RWPE2 (cell line): ENCODE results near the gene OPRM1.

Source experiments
- ATAC-seq: fragments of 200-7000 bp; cut with Tn5 transposase; 3 replicates; pipeline ENCODE4 v1.9.1; 2021; ENCODE audit warnings: low read depth
- DNase-seq: peaks from one replicate; pipeline ENCODE4 v3.0.0-alpha.2; 2020; ENCODE audit warnings: low spot score
- H3K27ac ChIP-seq: fragments of 450-650 bp; 2 replicates; pipeline ENCODE4 v1.5.1; 2017; ENCODE audit warnings: mild to moderate bottlenecking; ENCODE audit not compliant: poor library complexity, severe bottlenecking
- H3K27me3 ChIP-seq: fragments of 250-450 bp; sonication (Bioruptor Pico); 2 replicates; pipeline ENCODE4 v1.5.1; 2021; ENCODE audit warnings: mild to moderate bottlenecking, moderate library complexity; ENCODE audit not compliant: insufficient read depth, poor library complexity, severe bottlenecking
- H3K36me3 ChIP-seq: fragments of 250-450 bp; sonication (Bioruptor Pico); 2 replicates; pipeline ENCODE4 v1.5.1; 2020; ENCODE audit warnings: low read depth, mild to moderate bottlenecking, moderate library complexity
- H3K4me1 ChIP-seq: fragments of 250-450 bp; sonication (Bioruptor Pico); 2 replicates; pipeline ENCODE4 v1.5.1; 2021; ENCODE audit warnings: mild to moderate bottlenecking, moderate library complexity; ENCODE audit not compliant: insufficient read depth, poor library complexity, severe bottlenecking
- H3K4me3 ChIP-seq: fragments of 250-450 bp; sonication (Bioruptor Pico); 2 replicates; pipeline ENCODE4 v1.5.1; 2021; ENCODE audit warnings: mild to moderate bottlenecking, moderate library complexity; ENCODE audit not compliant: severe bottlenecking
- H3K9me3 ChIP-seq: fragments of 250-450 bp; sonication (Bioruptor Pico); 2 replicates; pipeline ENCODE4 v1.5.1; 2021; ENCODE audit warnings: mild to moderate bottlenecking, moderate library complexity; ENCODE audit not compliant: severe bottlenecking
- CTCF ChIP-seq: fragments of 450-650 bp; IDR thresholded peaks from one replicate; pipeline ENCODE4 v1.5.1; 2017; ENCODE audit warnings: mild to moderate bottlenecking, moderate library complexity; ENCODE audit not compliant: poor library complexity, severe bottlenecking

OPRM1 gene

GRCh38 chr6:154154389-154154967, 115.4 kb downstream of the OPRM1 start:
- no peak overlapping the region for H3K27ac ChIP-seq
- no peaks in the 10 kb centered on the region for H3K9me3 ChIP-seq
- H3K4me1 ChIP-seq, result no peaks in the 10 kb centered on the region
- H3K27me3 ChIP-seq, result no peaks in the 10 kb centered on the region
- no peaks in the 10 kb centered on the region for H3K36me3 ChIP-seq
- no peak for DNase-seq
- ATAC-seq, result no peak
- H3K4me3 ChIP-seq, result no peak overlapping the region
- peak; percentile 83 for TF ChIP-seq CTCF

GRCh38 chr6:154156135-154156896, 117.3 kb downstream of the OPRM1 start:
- peak; percentile 77 for TF ChIP-seq CTCF
- no peaks in the 10 kb centered on the region for H3K36me3 ChIP-seq
- no peaks in the 10 kb centered on the region for H3K4me1 ChIP-seq
- H3K27me3 ChIP-seq, result no peaks in the 10 kb centered on the region
- H3K27ac ChIP-seq, result no peak overlapping the region
- ATAC-seq (peak; percentile 86), DNase-seq (no peak)
- H3K9me3 ChIP-seq, result no peaks in the 10 kb centered on the region
- H3K4me3 ChIP-seq, result no peak overlapping the region

DNA sequence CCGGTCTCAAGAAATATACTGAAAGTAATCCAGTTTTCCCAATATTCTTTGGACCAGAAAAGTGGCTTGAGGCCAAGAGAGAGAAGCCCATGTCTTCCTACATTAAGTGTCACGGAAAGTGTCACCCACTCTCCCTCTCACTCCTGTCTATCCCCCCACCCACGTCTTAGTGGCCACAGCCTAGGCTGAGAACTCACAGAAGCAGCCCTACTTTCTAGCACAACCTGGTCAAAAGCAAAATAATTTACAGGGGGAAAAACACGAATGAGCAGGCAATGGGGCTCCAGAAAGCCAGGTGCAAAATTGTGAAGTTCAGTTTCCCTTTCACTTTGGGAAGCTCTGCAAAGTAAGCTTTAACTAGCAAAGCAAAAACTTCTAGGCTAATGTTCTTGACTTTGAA, 118.0 kb downstream of the OPRM1 start:
- Histone ChIP-seq H3K9me3 (no peaks in the 10 kb centered on the region), H3K27ac (no peak overlapping the region), H3K27me3 (no peaks in the 10 kb centered on the region), H3K4me3 (no peak overlapping the region), H3K36me3 (no peaks in the 10 kb centered on the region), H3K4me1 (no peaks in the 10 kb centered on the region)
- no peak for TF ChIP-seq CTCF
- ATAC-seq, result no peak
- no peak for DNase-seq

DNA sequence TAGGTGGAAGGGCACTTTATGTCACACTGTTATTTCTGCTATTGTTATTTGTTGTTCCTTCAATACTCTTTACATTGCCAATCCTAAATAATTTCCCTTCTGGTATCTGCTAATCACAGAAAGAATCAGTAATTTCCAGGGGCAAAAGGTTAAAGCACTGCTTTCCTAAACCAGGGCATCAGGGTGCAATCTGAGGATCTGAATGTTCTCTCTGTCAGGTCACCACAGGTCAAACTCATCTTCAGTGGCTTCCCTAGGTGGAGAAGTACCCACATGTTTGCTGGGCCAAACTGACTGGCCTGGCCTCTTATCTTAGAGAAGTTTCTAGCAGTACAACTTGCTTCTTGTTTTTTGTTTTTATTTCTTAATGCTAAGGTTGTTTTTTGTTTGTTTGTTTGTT, 118.7 kb downstream of the OPRM1 start:
- Histone ChIP-seq H3K4me1 (no peaks in the 10 kb centered on the region), H3K27ac (no peak overlapping the region), H3K9me3 (no peaks in the 10 kb centered on the region), H3K27me3 (no peaks in the 10 kb centered on the region), H3K36me3 (no peaks in the 10 kb centered on the region), H3K4me3 (no peak overlapping the region)
- no peak for TF ChIP-seq CTCF
- DNase-seq (no peak), ATAC-seq (no peak)

GRCh38 chr6:154159126-154159525, 120.1 kb downstream of the OPRM1 start:
- Histone ChIP-seq H3K36me3 (no peaks in the 10 kb centered on the region), H3K4me3 (no peak overlapping the region), H3K27me3 (no peaks in the 10 kb centered on the region), H3K9me3 (no peaks in the 10 kb centered on the region), H3K27ac (no peak overlapping the region), H3K4me1 (no peaks in the 10 kb centered on the region)
- TF ChIP-seq CTCF, result no peak
- no peak for DNase-seq
- no peak for ATAC-seq
